ENCODE measurements around the gene MPP2.
"Not testable (repeated sequence)": the region's sequence is repeated elsewhere in the genome, so short reads cannot be mapped to it uniquely, and the experiment has no call there.

Gene MPP2

DNA sequence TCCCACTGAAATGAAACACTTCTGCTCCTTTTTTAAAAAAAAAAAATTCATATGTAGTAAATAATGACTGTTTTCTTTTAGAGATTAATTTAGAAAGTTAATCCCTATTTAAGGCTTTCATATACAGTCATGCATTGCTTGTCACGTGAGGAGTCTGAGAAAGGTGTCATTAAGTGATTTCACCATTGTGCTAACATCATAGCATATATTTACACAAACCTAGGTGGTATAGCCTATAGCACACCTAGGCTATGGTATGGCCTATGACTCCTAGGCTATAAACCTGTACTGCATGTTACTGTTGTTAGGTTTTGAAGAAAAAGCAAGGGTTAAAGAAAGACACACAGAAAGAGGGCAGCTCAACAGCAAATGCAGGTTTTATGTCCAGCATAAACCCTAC, 21.3 kb upstream of the MPP2 start:
- no peak for DNase-seq (ENCODE audit: low read depth in 2 of 3, low spot score in 1 of 3)

DNA sequence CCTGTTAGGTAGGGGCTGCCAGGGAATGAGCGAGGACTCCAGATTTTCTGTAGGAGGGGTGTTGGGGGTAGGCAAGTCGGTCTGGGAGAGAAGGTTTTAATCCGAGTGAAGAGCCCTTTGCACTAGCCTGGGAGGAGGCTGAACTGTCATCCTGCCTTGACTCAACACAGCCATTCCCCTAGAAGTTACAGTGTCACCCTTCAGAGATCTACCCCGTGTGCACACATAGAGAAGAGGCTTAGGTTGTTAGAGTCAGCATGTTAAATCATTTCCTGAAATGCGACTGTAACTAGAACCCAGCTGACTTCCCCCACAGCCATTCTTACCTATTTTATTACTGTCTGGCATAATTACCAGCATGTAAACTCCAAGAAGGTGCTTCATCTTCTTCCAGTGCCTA, 20.6 kb upstream of the MPP2 start:
- not testable (repeated sequence) for DNase-seq (ENCODE audit: low read depth in 2 of 3, low spot score in 1 of 3)

DNA sequence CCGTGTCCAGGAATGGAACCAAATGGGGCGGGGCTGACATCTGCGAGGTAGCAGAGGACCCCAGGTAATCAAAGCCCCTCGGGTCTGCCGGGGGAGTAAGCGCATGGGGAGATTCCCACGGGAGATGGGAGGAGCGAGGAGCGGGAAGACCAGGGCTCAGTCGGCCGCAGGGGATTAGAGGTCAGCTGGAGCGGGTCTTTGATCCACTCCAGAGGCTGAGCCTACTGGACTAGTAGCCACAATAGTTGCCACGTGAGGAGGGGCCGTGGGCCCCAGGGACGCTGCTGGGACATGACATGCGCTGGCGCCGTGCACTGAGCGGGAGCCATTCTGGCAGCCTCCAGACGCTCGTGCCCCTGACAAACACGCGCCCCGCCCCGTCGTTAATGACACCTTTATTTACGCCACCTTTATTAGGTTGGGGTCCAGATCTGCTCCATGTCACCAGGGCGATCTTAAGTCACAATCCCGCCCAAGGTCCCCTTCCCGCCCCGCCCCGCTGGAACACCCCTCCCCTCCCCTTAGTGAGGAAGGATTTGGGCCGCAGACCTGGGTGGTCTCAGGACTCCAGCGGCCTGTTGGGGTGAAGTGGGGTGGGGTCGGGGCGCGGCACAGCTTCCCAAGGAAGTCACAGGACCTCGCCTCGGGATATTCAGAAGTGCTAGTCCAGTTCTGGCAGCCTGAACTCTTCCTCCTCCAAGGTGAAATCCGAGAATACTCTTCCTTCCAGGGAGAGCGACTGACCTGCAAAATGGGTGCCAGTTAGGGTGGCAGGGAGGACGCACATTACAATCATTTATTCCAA, 19.9 kb upstream of the MPP2 start:
- no peak for DNase-seq (ENCODE audit: low read depth in 2 of 3, low spot score in 1 of 3)

DNA sequence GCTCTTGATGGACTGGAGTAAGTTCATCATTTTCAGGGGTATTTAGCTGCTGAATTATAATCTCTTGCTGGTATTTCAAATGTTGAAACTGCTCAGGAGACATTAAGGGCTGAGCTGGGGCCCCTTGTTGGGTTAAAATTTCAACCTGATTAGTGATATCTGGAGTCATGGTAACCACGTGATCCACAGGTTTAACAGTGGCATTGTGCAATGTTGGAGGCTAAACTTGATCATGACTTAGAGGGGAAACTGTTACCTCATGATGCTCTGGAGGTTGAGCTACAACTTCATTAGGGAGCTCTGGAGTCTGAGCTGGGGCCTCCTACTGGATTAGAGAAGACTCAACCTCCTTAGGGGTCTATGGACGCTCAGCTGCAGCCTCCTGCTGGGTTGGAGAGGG, 17.2 kb upstream of the MPP2 start:
- DNase-seq (ENCODE audit: low read depth in 2 of 3, low spot score in 1 of 3): no peak

DNA sequence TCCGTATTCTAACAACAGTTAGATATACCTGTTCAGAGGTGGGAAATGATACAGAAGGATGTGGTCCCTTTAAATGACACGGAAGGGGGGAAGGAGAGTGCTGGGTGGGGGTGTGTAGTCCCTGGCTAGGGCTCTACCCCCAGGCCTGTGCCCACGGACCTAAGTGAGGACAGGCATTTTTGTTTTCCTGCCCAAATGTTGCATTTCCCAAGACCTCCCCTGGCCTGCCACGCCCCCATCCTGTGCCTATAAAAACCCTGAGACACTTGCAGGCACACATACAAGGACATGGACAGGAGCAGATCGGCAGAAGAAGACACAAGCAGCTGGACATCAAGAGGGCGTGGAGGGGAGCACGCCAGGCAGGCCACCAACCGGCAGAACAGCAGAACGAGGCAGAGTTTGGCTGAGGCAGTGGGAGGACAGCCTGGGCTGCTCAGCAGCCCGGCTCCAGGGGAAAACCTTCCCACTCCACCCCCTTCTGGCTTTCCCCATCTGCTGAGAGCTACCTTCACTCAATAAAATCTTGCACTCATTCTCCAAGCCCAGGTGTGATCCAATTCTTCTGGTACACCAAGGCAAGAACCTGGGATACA, 13.3 kb upstream of the MPP2 start:
- DNase-seq (ENCODE audit: low read depth in 2 of 3, low spot score in 1 of 3): no peak

DNA sequence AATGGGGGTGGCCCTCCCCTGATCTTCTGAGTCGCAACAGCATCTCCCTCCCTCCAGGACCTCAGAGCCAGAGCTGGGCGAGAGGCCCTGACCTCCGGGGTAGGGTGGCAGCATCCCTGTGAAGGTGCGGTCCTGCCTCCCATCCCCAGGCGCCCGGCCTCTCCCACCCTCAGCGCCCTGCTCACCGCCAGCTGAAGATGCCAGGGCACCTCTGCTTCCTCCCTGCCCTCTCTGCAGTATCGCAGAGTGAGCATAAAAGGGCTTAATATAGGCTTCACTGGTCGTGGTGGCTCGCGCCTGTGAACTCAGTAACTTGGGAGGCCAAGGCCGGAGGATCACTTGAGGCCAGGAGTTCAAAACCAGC, 10.7 kb upstream of the MPP2 start:
- no peak for DNase-seq (ENCODE audit: low read depth in 2 of 3, low spot score in 1 of 3)

DNA sequence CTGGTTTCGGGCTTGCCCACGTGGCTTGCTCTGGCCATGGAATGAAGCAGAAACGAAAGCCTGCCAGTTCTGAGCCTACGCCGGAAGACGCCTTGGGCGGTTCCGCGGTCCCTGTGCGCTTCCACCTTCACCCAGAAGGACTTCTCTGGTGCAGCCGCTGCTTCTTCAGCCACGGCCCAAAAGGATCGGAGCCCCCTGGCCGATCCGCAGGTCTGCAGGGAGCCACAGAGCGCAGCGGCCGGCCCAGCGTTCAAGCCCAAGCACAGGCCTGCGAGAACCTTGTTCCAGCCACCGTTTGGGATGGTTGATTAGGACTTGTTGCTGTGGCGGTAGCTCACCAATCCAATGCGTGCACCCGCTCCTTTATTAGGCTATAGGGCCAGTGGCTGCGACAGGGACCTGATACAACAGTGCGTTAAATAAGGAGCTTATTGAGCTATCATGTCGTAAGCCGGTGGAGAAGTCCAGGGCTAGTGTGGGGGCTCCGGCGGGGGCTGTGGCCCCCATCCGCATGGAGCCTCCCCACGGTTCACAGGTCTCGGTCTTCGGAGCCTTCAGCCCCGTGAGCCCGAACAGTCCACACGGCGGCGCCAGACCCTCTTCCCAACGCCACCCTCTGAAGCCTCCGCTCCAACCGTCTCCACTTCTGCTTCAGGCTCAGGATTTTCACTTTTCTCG, 10.2 kb upstream of the MPP2 start:
- DNase-seq (ENCODE audit: low read depth in 2 of 3, low spot score in 1 of 3): peak in 2 of 3 donors; percentile 26 to 29

DNA sequence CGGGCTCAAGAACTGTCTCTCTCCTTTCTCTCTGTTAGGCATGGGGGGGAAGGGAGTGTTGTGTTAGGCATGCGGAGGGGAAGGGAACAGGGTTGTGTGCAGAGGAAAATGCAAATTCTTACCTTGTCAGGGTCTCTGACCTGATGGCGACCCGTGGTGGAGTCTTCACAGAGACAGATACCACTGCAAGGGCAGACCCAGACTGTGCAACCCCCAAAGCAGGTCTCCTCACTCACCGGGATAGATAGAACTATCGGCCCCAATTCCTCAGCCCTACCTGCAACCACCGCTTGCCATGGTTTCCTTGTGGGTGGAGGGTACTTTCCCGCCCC, 9.6 kb upstream of the MPP2 start:
- DNase-seq (ENCODE audit: low read depth in 2 of 3, low spot score in 1 of 3): no peak

DNA sequence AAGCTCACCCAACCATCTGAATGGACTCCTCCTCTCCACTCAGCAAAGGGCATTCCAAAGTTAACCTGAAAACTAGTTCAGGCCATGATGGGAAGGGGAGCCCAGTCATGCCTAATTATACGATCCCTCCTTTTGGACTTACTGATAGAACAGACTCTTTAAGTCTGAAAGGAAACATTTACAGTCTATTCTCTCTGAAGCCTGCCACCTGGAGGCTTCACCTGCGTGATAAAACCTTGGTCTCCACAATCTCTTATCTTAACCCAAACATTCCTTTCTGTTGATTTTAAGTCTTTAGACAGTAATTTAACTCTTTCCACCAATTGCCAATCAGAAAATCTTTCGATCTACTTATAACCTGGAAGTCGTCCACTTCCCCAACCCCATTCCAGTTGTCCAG, 9.0 kb upstream of the MPP2 start:
- DNase-seq (ENCODE audit: low read depth in 2 of 3, low spot score in 1 of 3): no peak

DNA sequence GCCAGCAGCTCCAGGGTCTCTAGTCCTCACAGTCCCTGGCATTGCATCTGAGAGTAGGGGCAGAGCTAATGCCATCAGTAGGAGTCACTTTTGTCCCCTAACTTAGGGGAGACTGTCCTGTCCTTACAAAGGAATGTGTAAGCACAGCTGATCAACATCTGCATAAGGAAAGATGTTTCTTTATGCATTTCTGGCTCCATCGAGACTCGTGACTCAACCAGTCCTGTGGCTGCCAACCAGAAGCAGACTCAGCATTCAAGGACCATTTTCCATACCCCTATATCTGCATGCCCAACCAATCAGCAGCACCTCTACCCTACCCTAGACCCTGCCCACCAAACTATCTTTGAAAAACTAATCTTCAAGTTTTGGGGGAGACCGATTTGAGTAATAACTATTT, 8.2 kb upstream of the MPP2 start:
- DNase-seq (ENCODE audit: low read depth in 2 of 3, low spot score in 1 of 3): no peak

DNA sequence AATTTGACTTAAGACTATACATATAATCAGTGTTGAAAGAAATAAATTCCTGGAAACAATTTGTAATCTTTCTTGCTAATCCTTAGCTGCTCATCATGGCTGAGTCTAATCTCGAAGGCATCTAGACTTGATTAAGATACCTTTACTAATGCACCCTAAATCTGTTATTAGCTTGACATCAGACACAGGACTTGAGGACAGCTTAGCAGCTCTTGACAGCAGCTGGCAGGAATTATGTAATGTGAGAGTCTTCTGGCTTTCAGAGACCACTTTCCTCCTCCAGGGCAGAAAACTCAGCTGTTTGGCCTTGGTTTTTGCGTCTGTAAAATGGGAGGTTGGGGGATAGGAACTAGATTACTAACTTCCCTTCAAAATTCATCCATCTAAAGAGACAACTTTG, 7.1 kb upstream of the MPP2 start:
- no peak for DNase-seq (ENCODE audit: low read depth in 2 of 3, low spot score in 1 of 3)

DNA sequence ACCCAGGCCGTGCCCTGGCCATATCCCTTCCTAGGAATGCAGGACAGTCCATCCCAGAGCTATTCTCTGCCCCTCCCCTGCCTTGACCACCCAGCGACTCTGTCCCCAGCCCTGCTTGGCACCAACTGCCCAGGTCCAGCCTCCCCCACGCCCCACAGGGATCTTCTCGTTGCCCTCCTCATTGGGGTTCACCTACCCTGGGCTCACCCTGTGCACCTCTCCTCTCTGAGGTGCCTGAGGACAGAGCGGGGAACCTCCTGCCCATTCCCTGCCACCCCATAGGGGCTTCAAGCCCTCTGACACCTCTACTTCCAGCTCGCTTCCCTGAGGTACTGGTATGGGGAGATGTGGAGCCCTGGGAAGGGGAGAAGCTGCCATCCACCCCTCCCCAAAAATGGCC, 6.2 kb upstream of the MPP2 start:
- no peak for DNase-seq (ENCODE audit: low read depth in 2 of 3, low spot score in 1 of 3)

DNA sequence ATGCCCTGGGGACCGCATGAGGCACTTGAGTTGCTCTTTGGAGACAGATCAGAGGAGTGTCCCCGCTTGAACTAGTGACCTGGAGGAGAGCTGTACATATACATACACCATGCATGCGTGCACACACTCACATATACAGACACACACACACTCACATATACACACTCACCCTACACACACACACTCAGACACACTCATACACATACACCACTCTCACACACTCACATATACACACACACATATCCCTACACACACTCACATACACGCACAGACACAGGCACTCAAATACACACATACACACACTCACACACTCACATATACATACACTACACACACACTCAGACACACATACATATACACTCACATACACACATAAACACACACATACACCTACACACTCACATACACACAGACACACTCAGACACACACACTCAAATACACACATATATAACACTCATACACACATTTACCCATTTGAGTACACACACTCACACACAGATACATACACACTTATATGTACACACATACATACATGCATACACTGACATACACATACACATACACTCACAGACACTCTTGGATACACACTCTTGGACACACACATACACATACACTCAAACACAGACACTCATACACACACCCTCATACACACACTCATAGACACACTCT, 5.4 kb upstream of the MPP2 start:
- no peak for DNase-seq (ENCODE audit: low read depth in 2 of 3, low spot score in 1 of 3)

DNA sequence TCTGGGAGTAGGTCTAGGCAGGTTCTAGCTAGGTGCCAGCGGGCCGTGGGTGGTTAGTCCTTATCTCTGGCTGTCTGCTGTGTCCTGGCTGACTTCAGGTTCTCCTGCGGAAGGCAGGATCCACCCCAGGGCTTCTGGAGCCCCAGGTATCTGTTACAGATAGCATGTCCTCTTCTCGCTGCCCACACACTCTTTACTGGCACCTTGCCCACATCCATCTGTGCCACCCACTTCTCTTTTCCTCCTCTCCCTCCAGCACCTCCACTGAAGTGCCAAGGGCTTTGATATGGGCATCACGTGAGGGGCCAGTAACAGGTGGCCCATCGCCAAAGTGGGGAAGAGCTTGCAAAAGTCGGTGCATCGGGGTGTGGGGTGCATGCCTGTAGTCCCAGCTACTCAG, 4.6 kb upstream of the MPP2 start:
- no peak for DNase-seq (ENCODE audit: low read depth in 2 of 3, low spot score in 1 of 3)

DNA sequence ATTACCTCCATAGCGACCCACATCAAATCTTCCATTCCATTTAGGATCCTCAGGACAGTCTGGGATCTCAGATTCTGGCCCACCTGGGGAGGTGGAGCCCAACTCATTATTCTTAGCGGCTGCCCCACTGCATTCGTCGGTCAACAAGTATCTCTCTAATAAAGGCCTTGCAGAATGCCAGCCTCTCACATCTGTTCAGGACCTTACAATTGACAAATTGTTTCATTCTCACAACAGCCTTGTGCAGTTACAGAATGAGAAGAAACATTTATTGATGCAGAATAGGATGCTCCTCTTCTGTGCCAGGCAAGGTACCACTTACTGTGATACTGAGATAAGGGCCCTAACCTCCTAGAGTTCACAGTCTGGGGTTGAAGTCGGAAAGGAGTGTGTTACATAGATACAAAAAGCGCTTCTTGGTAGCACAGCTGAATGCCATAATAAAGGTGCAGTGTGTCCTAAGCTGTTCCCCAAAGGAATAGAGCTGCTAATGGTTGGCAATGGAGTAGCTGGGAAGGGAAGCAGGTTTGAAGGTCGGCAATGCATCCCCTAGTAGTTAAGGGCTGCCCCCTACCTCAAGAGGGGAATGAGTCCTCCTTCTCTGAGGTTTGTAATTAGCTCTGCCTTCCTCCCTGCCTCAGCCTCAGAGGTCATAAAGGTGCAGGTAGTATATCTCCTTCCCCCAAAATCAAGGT, 2.3 kb upstream of the MPP2 start:
- DNase-seq (ENCODE audit: low read depth in 2 of 3, low spot score in 1 of 3): no peak

DNA sequence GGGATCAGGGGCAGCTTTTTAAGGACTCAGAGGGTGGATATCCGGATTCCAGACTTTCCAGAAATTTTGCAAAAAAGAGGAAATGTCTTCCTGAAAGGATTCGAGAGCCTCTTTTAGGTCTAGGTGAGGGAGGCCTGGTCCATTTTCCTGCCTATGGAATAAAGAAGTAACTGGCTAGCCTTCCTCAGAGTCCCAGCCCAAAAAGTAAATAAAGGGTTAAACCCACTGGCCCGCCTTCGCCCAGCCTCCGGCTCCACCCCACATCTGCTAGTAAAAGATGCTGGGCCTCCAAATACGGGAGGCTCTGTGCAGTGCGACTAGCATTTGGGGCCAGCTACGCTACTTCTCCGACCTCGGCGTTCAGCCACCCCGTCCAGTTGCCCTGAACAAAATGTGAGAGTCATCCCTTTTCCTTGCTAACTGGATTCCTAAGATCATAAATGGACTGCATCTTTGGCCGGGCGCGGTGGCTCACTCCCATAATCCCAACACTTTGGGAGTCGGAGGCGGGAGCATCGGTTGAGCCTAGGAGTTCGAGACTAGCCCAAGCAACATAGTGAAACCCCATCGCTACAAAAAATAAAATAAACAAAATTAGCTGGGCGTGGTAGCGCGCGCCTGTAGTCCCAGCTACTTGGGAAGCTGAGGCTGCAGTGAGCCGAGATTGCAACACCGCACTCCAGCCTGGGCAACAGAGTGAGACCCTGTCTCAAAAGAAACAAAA, 824 bp upstream of the MPP2 start:
- DNase-seq (ENCODE audit: low read depth in 2 of 3, low spot score in 1 of 3): peak; percentile 25 to 32 (median 30)

DNA sequence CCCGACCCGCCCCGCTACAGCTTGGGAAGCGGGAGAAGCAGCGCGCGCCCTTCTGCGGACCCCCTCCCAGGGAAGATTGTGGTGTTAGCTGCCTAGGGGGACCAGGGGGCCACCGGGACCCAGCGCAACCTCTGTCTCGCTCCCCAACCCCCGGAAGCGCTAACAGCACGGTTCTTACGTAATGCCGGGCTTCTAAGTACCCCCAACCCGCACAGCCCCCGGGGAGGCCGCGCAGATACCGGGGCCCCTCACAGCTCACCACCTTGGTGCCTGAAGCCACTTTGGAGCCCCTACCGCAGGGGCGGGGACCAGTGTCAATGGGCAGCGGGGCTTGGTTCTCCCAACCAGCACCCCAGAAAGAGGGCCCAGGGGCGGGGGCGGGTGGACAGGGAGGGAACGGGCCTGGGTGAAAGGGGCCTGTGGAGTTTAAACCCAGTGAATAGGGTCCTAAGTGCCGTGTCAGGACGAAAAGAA, 348 bp downstream of the MPP2 start:
- no peak for DNase-seq (ENCODE audit: low read depth in 2 of 3, low spot score in 1 of 3)

DNA sequence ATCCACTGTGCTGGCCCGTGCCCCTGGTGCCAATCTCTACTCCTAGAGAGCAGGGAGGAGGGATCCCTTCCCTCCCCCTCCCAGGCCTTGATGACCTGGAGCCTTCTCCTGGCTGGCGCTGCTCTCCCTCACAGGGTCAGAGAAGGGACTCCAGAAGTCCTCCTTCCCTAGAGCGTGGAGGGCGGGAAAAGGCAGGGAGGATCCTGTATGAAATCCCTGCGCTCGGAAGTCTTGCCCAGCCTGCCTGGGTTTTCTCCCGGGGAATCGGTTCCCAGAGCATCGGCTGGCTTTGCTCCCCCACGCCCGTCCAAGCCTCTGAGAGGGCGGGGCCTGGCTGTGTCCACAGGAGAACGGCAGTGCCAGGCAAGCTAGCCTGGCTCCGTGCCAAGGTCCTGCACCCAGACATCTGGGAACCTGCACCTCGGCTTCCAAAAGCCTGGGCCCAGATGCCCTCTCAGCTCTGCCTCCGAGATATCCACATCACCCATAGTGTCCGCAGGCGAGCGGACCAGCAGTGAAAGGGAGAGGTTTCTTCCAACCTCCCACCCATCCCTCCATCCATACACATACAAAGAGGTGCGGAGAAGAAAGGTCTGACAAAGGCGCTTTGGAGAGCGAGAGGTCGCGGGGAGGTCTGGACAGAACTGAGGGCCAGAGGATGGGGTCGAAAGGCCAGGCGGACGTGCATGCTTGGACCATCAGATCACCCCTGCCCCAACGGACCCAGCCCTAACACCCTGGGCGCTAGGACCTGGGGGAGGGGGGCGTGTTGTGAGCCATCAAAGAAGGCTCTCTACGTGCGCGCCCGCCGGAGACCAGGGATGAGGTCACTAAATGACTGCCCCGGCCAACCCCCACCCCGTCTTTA, 1.1 kb downstream of the MPP2 start:
- no peak for DNase-seq (ENCODE audit: low read depth in 2 of 3, low spot score in 1 of 3)

DNA sequence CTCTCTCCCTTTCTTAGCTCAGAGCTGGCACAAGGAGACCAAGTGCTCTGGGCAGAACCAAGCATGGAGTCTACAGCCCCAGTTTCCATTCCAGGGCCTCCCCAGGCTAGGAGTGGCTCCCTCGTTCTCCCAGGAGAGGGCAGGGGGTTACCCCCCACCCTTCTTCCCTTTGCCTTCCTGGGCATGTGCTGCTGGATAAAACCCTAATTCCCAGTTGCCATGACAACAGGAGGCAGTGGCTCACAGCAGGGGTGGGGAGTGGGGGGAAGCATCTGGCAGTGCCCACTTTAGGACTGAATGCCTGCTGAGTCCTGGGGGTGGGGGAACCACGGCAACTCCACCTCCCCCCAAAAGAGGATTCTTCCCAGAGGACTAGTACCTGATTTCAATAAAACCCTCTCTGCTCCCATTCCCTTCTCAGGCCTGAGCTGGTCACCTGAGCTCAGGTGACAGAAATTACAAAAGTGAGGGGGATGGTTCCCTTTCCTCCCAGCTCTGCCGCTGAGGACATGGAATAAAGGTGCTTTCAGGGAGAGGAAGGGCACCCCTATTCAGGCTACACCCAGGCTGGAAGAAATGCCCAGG, 1.8 kb downstream of the MPP2 start:
- DNase-seq (ENCODE audit: low read depth in 2 of 3, low spot score in 1 of 3): no peak
